Thymus (tissue), 11 donors: ENCODE data around the gene SLC46A2. TPM values are rescaled to one million over a fixed set of nuclear protein-coding genes. Genes with fewer than 3 reads are reported as not detected.

Experiments used
- DNase-seq, 9 donors: peaks; one replicate each; pipeline ENCODE4 v3.0.0-alpha.2; 2013; ENCODE audit warnings: low spot score in 9 of 9, low read depth in 6 of 9, missing footprints in 1 of 9
- H3K27ac ChIP-seq, 2 donors: one replicate each; pipeline ENCODE4 v1.5.1; 2013; ENCODE audit warnings: control low read depth in 1 of 2, low read depth in 1 of 2, low read length in 1 of 2, mild to moderate bottlenecking in 1 of 2, moderate library complexity in 1 of 2
- H3K27me3 ChIP-seq, 2 donors: one replicate each; pipeline ENCODE4 v1.5.1; 2013; ENCODE audit warnings: low read length in 1 of 2; ENCODE audit not compliant: control insufficient read depth in 2 of 2, insufficient read depth in 1 of 2
- H3K36me3 ChIP-seq, 2 donors: one replicate each; pipeline ENCODE4 v1.5.1; 2013; ENCODE audit warnings: low read length in 1 of 2, mild to moderate bottlenecking in 1 of 2, moderate library complexity in 1 of 2; ENCODE audit not compliant: control insufficient read depth in 2 of 2, insufficient read depth in 2 of 2
- H3K4me1 ChIP-seq, 2 donors: one replicate each; pipeline ENCODE4 v1.5.1; 2013; ENCODE audit warnings: low read length in 2 of 2; ENCODE audit not compliant: control insufficient read depth in 2 of 2, insufficient read depth in 2 of 2
- H3K4me3 ChIP-seq, 2 donors: one replicate each; pipeline ENCODE4 v1.5.1; 2013; ENCODE audit warnings: low read length in 2 of 2, control low read depth in 1 of 2, mild to moderate bottlenecking in 1 of 2
- H3K9me3 ChIP-seq, 2 donors: one replicate each; pipeline ENCODE4 v1.5.1; 2013; ENCODE audit warnings: low read length in 1 of 2, mild to moderate bottlenecking in 1 of 2; ENCODE audit not compliant: control insufficient read depth in 2 of 2, insufficient read depth in 1 of 2
- WGBS: extraction: QIAGEN DNeasy Blood & Tissue Kit; methylation state at CpG from one replicate; pipeline ENCODE4 v1.1.7; 2013; 5-methylcytosine and 5-hydroxymethylcytosine counted together
- polyA plus RNA-seq: library from polyadenylated mRNA; stranded (reverse); fragments of 200-250 nt; gene quantifications from one replicate; pipeline ENCODE4 v1.2.3, GENCODE V29; 2013
- total RNA-seq: library from RNA; stranded (reverse); fragments of 120-200 nt; gene quantifications from one replicate; pipeline ENCODE4 v1.2.4, GENCODE V29; 2013
- donor health status: healthy.

The SLC46A2 gene
- total and polyA plus RNA-seq, 2 donors, result 0.98 to 24.6 TPM

GRCh38 chr9:112846528-112847488, 43.9 kb downstream of the SLC46A2 start:
- DNase-seq, result no peak

GRCh38 chr9:112844771-112845542, 45.7 kb downstream of the SLC46A2 start:
- Histone ChIP-seq H3K4me3 (no peak overlapping the region), H3K9me3 (no peaks in the 10 kb centered on the region), H3K27me3 (no peaks in the 10 kb centered on the region), H3K27ac (no peak overlapping the region), H3K36me3 (no peaks in the 10 kb centered on the region), H3K4me1 (no peaks in the 10 kb centered on the region)
- 36% methylated on average over 15 of the region's 15 CpGs for WGBS
- peak; percentile 42 to 82 (median 64) for DNase-seq

More at GRCh38 chr9:112846528-112847488, 43.9 kb downstream of the SLC46A2 start:
- H3K27ac ChIP-seq, result no peak overlapping the region
- 89% methylated on average over 14 of the region's 14 CpGs for WGBS
- H3K4me3 ChIP-seq, result no peak overlapping the region
- H3K27me3 ChIP-seq, result no peaks in the 10 kb centered on the region
- no peaks in the 10 kb centered on the region for H3K36me3 ChIP-seq
- H3K4me1 ChIP-seq, result no peaks in the 10 kb centered on the region
- H3K9me3 ChIP-seq, result no peaks in the 10 kb centered on the region

GRCh38 chr9:112842555-112842954, 48.1 kb downstream of the SLC46A2 start:
- Histone ChIP-seq H3K4me3 (no peak overlapping the region), H3K9me3 (no peaks in the 10 kb centered on the region), H3K4me1 (no peaks in the 10 kb centered on the region), H3K36me3 (no peaks in the 10 kb centered on the region), H3K27ac (no peak overlapping the region), H3K27me3 (no peaks in the 10 kb centered on the region)
- WGBS, result 86% methylated on average over 4 of the region's 4 CpGs
- DNase-seq, result no peak

GRCh38 chr9:112841261-112841660, 49.4 kb downstream of the SLC46A2 start:
- Histone ChIP-seq H3K4me3 (no peak overlapping the region), H3K36me3 (no peaks in the 10 kb centered on the region), H3K9me3 (no peaks in the 10 kb centered on the region), H3K27ac (no peak overlapping the region), H3K27me3 (no peaks in the 10 kb centered on the region), H3K4me1 (no peaks in the 10 kb centered on the region)
- 96% methylated on average over 3 of the region's 3 CpGs for WGBS
- no peak for DNase-seq

- H3K27ac ChIP-seq, result no peak overlapping the region
- H3K4me1 ChIP-seq, result no peaks in the 10 kb centered on the region
- H3K9me3 ChIP-seq, result no peaks in the 10 kb centered on the region
- H3K27me3 ChIP-seq, result no peaks in the 10 kb centered on the region
- 88% methylated on average over 8 of the region's 8 CpGs for WGBS
- H3K4me3 ChIP-seq, result no peak overlapping the region
- DNase-seq, result no peak
- no peaks in the 10 kb centered on the region for H3K36me3 ChIP-seq
Measured at GRCh38 chr9:112839331-112839730, 51.3 kb downstream of the SLC46A2 start.

GRCh38 chr9:112838342-112838741, 52.3 kb downstream of the SLC46A2 start:
- Histone ChIP-seq H3K27ac (no peak overlapping the region), H3K36me3 (no peaks in the 10 kb centered on the region), H3K27me3 (no peaks in the 10 kb centered on the region), H3K9me3 (no peaks in the 10 kb centered on the region), H3K4me1 (no peaks in the 10 kb centered on the region), H3K4me3 (no peak overlapping the region)
- WGBS, result 93% methylated on average over 2 of the region's 2 CpGs
- no peak for DNase-seq

GRCh38 chr9:112836394-112836793, 54.3 kb downstream of the SLC46A2 start:
- 84% methylated on average over 3 of the region's 3 CpGs for WGBS
- Histone ChIP-seq H3K27me3 (no peaks in the 10 kb centered on the region), H3K36me3 (no peaks in the 10 kb centered on the region), H3K9me3 (no peaks in the 10 kb centered on the region), H3K27ac (no peak overlapping the region), H3K4me3 (no peak overlapping the region), H3K4me1 (no peaks in the 10 kb centered on the region)
- DNase-seq, result no peak

GRCh38 chr9:112833081-112833480, 57.6 kb downstream of the SLC46A2 start:
- DNase-seq, result no peak
- Histone ChIP-seq H3K4me3 (no peak overlapping the region), H3K27ac (no peak overlapping the region), H3K9me3 (no peaks in the 10 kb centered on the region), H3K36me3 (no peaks in the 10 kb centered on the region), H3K4me1 (no peaks in the 10 kb centered on the region), H3K27me3 (no peaks in the 10 kb centered on the region)
- WGBS, result 98% methylated on average over 4 of the region's 4 CpGs

GRCh38 chr9:112831969-112832368, 58.7 kb downstream of the SLC46A2 start:
- Histone ChIP-seq H3K4me1 (no peaks in the 10 kb centered on the region), H3K4me3 (no peak overlapping the region), H3K36me3 (no peaks in the 10 kb centered on the region), H3K27me3 (no peaks in the 10 kb centered on the region), H3K9me3 (no peaks in the 10 kb centered on the region), H3K27ac (no peak overlapping the region)
- DNase-seq, result no peak
- WGBS, result 98% methylated on average over 3 of the region's 3 CpGs
